ENCODE data around the gene ITPA.
"Not testable (repeated sequence)": the region's sequence is repeated elsewhere in the genome, so short reads cannot be mapped to it uniquely, and the experiment has no call there.

GRCh38 chr20:3182429-3182828, 26.9 kb upstream of the ITPA start:
- TF ChIP-seq, protein P1, sequence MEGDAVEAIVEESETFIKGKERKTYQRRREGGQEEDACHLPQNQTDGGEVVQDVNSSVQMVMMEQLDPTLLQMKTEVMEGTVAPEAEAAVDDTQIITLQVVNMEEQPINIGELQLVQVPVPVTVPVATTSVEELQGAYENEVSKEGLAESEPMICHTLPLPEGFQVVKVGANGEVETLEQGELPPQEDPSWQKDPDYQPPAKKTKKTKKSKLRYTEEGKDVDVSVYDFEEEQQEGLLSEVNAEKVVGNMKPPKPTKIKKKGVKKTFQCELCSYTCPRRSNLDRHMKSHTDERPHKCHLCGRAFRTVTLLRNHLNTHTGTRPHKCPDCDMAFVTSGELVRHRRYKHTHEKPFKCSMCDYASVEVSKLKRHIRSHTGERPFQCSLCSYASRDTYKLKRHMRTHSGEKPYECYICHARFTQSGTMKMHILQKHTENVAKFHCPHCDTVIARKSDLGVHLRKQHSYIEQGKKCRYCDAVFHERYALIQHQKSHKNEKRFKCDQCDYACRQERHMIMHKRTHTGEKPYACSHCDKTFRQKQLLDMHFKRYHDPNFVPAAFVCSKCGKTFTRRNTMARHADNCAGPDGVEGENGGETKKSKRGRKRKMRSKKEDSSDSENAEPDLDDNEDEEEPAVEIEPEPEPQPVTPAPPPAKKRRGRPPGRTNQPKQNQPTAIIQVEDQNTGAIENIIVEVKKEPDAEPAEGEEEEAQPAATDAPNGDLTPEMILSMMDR (IDR thresholded peaks at IDR 0.05), result not testable (repeated sequence)
- not testable (repeated sequence) for TF ChIP-seq POLR2A, EP300 (IDR thresholded peaks at IDR 0.05)

All from ovary (tissue), 3 donors.